Measurements from ENCODE around the gene WDR33.

The WDR33 gene

GRCh38 chr2:127669056-127669455 lies 141.9 kb downstream of the WDR33 start:
- no peak for DNase-seq

- no peak for DNase-seq
These were observed 145.6 kb downstream of the WDR33 start for GRCh38 chr2:127665267-127665893.

- no peak for DNase-seq
These were observed 146.1 kb downstream of the WDR33 start for GRCh38 chr2:127664895-127665225.

GRCh38 chr2:127664065-127664894 lies 146.7 kb downstream of the WDR33 start:
- DNase-seq: no peak

GRCh38 chr2:127663566-127664064 lies 147.4 kb downstream of the WDR33 start:
- no peak for DNase-seq

GRCh38 chr2:127662937-127663565 lies 147.9 kb downstream of the WDR33 start:
- no peak for DNase-seq

GRCh38 chr2:127661949-127662510 lies 148.9 kb downstream of the WDR33 start:
- no peak for DNase-seq

GRCh38 chr2:127661072-127661649 lies 149.8 kb downstream of the WDR33 start:
- DNase-seq: no peak

GRCh38 chr2:127660291-127660578 lies 150.7 kb downstream of the WDR33 start:
- DNase-seq: no peak

- DNase-seq: no peak
These were observed 151.3 kb downstream of the WDR33 start for GRCh38 chr2:127659408-127660290.

- DNase-seq: no peak
These were observed 152.1 kb downstream of the WDR33 start for GRCh38 chr2:127658641-127659407.

GRCh38 chr2:127658146-127658545 lies 152.8 kb downstream of the WDR33 start:
- DNase-seq: no peak

- no peak for DNase-seq
These were observed 153.8 kb downstream of the WDR33 start for GRCh38 chr2:127657232-127657595.

- DNase-seq: no peak
These were observed 154.3 kb downstream of the WDR33 start for GRCh38 chr2:127656569-127657231.

- no peak for DNase-seq
These were observed 155.5 kb downstream of the WDR33 start for GRCh38 chr2:127655209-127656073.

- no peak for DNase-seq
These were observed 156.2 kb downstream of the WDR33 start for GRCh38 chr2:127654838-127655175.

- no peak for DNase-seq
These were observed 156.7 kb downstream of the WDR33 start for GRCh38 chr2:127654084-127654837.

GRCh38 chr2:127653421-127654083 lies 157.4 kb downstream of the WDR33 start:
- no peak for DNase-seq
